Kidney (tissue), 14 donors: Measurements from ENCODE around the gene PRMT3. TPM values are rescaled to one million over a fixed set of nuclear protein-coding genes. Genes with fewer than 3 reads are reported as not detected.
"Not testable (repeated sequence)": the region's sequence is repeated elsewhere in the genome, so short reads cannot be mapped to it uniquely, and the experiment has no call there.

ENCODE experiments used
- DNase-seq, 5 donors: peaks; one replicate each; pipeline ENCODE4 v3.0.0-alpha.2; 2013 to 2020
- FAIRE-seq: peaks from 2 replicates; lab custom pipeline; 2012; peaks lifted over from hg19 to GRCh38; lab: Jason Lieb, UNC
- H3K27ac ChIP-seq, 2 donors: one replicate each; pipeline ENCODE4 v1.7.0; 2013; ENCODE audit warnings: low read depth in 2 of 2, low read length in 2 of 2, inconsistent platforms in 1 of 2
- H3K27me3 ChIP-seq: one replicate; pipeline ENCODE4 v1.7.1; 2013; ENCODE audit warnings: low read length, inconsistent platforms; ENCODE audit not compliant: control insufficient read depth, insufficient read depth
- H3K36me3 ChIP-seq, 3 donors: one replicate each; pipeline versions ENCODE4 v1.7.0 to v1.7.1; 2013; ENCODE audit warnings: low read length in 3 of 3, control low read depth in 1 of 3, inconsistent platforms in 1 of 3; ENCODE audit not compliant: insufficient read depth in 3 of 3, control insufficient read depth in 2 of 3
- H3K4me1 ChIP-seq, 3 donors: one replicate each; pipeline versions ENCODE4 v1.7.0 to v1.7.1; 2013; ENCODE audit warnings: low read length in 3 of 3, inconsistent platforms in 1 of 3, low read depth in 1 of 3; ENCODE audit not compliant: control insufficient read depth in 2 of 3, insufficient read depth in 2 of 3
- H3K4me3 ChIP-seq, 3 donors: one replicate each; pipeline versions ENCODE4 v1.7.0 to v1.8.1; 2013; ENCODE audit warnings: low read length in 3 of 3, control low read depth in 1 of 3, inconsistent platforms in 1 of 3
- H3K9ac ChIP-seq, 3 donors: one replicate each; pipeline versions ENCODE4 v1.7.0 to v1.7.1; 2013; ENCODE audit warnings: low read length in 3 of 3, control low read depth in 1 of 3, inconsistent platforms in 1 of 3
- H3K9me3 ChIP-seq, 3 donors: one replicate each; pipeline versions ENCODE4 v1.7.0 to v1.7.1; 2013; ENCODE audit warnings: low read length in 3 of 3, control low read depth in 1 of 3, inconsistent platforms in 1 of 3; ENCODE audit not compliant: control insufficient read depth in 2 of 3, insufficient read depth in 1 of 3
- intact Hi-C: fragments of 100-400 bp; cut with DNase I; formaldehyde crosslinking; loops from one replicate; pipeline ENCODE4 v1.11.1; 2022
- polyA plus RNA-seq: library from polyadenylated mRNA; stranded (reverse); fragments of 350-450 nt; fragmentation: Illumina TruSeq; extraction: RNeasy Lipid Tissue Mini Kit (QIAGEN cat#74804); gene quantifications from one replicate; pipeline ENCODE4 v1.2.3, GENCODE V29; 2014; ENCODE audit warnings: low read depth, low replicate concordance; ENCODE audit not compliant: insufficient read depth
- total RNA-seq: library from RNA; stranded (reverse); fragmentation: NEBNext Ultra II Directional; extraction: Animal tissue kit (Norgen Biotek cat#: 25700); gene quantifications from one replicate; pipeline ENCODE4 v1.2.1, GENCODE V29; 2021
- TF ChIP-seq, protein P1 (sequence below): IDR thresholded peaks from 3 replicates; pipeline ENCODE4 v1.5.1; 2012; ENCODE audit warnings: mild to moderate bottlenecking, moderate library complexity, borderline replicate concordance; ENCODE audit not compliant: insufficient read depth; ENCODE audit errors: extremely low read depth
- donor health status: control.
- donor health status: control.
- donor health status: control.
- donor health status: control.
- donor health status: control.
- donor health status: DM: yes; HTN: yes; CAD: no.
- donor health status: Normal renal cell carcinoma (clear cell type).

The PRMT3 gene
- total and polyA plus RNA-seq, 2 donors from 2014 or later, result 6.8 to 16.0 TPM

DNA sequence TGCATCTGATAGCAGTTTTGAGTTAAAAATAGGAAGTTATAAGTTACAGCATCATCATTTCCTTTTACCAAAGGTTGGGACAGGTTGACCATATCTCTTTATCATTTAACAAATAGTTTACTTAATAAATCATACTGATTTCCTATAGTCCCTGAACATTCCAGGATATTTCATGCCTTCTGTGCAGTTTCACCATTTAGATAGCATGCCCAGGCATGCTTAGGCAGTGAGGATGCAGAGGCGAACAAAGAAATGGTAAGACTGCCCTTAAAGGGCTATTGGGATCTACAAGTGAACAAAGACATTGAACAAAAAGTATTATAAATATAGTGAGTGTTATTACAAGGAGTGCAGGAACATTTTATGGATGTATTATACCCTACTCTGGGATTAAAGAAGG lies 96.4 kb downstream of the PRMT3 start:
- Histone ChIP-seq H3K9ac (no peak overlapping the region), H3K27me3 (no peaks in the 10 kb centered on the region), H3K9me3 (no peaks in the 10 kb centered on the region), H3K27ac (no peak overlapping the region), H3K4me1 (no peaks in the 10 kb centered on the region), H3K36me3 (no peaks in the 10 kb centered on the region), H3K4me3 (no peak overlapping the region)
- intact Hi-C loops, result no loop called here
- FAIRE-seq (no peak), DNase-seq (no peak)
- TF ChIP-seq, protein P1, sequence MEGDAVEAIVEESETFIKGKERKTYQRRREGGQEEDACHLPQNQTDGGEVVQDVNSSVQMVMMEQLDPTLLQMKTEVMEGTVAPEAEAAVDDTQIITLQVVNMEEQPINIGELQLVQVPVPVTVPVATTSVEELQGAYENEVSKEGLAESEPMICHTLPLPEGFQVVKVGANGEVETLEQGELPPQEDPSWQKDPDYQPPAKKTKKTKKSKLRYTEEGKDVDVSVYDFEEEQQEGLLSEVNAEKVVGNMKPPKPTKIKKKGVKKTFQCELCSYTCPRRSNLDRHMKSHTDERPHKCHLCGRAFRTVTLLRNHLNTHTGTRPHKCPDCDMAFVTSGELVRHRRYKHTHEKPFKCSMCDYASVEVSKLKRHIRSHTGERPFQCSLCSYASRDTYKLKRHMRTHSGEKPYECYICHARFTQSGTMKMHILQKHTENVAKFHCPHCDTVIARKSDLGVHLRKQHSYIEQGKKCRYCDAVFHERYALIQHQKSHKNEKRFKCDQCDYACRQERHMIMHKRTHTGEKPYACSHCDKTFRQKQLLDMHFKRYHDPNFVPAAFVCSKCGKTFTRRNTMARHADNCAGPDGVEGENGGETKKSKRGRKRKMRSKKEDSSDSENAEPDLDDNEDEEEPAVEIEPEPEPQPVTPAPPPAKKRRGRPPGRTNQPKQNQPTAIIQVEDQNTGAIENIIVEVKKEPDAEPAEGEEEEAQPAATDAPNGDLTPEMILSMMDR, result no peak

DNA sequence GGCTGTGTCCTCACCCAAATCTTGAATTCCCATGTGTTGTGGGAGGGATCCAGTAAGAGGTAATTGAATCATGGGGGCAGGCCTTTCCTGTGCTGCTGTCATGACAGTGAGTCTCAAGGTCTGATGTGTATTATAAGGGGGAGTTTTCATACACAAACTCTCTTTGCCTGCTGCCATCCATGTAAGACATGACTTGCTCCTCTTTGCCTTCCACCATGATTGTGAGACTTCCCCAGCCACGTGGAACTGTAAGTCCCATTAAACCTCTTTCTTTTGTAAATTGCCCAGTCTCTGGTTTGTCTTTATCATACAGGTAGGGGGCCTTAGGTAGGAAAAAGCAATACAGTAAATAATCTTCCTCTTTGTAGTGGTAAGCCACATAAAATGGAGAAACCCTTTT lies 96.9 kb downstream of the PRMT3 start:
- H3K27me3 ChIP-seq, H3K4me3 ChIP-seq, FAIRE-seq, DNase-seq, H3K36me3 ChIP-seq, intact Hi-C loops, H3K9ac ChIP-seq, H3K4me1 ChIP-seq, H3K9me3 ChIP-seq, H3K27ac ChIP-seq: not testable (repeated sequence)

DNA sequence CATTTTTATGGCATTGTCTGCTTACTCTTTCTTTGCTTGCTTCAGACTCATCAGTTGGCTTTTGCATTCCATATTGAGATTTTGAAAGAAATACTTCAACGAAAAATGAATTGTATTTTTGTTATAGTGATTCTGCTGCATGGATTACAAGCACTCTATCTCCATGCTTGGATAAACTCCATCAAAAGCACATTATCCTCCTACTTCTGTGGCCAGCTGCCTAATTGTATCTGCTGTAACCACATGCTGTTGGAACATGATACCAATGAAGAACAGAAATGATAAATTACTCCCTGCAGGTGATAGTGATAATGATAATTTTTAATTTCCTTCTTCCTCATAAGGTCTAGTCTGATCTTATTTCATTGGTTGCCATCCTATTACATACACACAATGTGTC lies 100.8 kb downstream of the PRMT3 start:
- Histone ChIP-seq H3K36me3 (no peaks in the 10 kb centered on the region), H3K9ac (no peak overlapping the region), H3K4me1 (no peaks in the 10 kb centered on the region), H3K27me3 (no peaks in the 10 kb centered on the region), H3K27ac (no peak overlapping the region), H3K9me3 (no peaks in the 10 kb centered on the region), H3K4me3 (no peak overlapping the region)
- TF ChIP-seq, protein P1, result no peak
- intact Hi-C loops, result no loop called here
- no peak for FAIRE-seq
- DNase-seq, result peak in 2 of 5 donors; percentile 27 to 32

DNA sequence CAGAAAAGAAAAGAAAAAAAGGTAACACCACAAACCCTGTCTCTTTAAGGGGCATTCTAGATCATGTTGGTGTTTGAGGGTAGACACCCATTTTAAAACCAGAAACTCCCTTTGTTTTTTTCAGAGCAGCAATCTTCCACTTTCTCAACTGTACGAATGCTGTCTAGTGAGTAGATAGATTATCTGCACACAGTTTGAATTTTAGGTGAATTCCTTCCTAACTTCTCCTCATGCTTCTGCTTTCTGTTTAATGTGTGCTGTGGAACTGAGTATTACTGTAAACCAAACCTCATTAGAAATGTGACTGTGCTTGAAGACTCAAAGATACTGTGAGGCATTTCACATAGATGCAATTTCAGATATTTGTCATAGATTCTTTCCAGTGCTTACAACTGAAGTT lies 102.4 kb downstream of the PRMT3 start:
- intact Hi-C loops, result no loop called here
- no peaks in the 10 kb centered on the region for H3K4me1 ChIP-seq
- no peak overlapping the region for H3K9ac ChIP-seq
- no peak overlapping the region for H3K27ac ChIP-seq
- DNase-seq, result no peak
- no peak for FAIRE-seq
- no peaks in the 10 kb centered on the region for H3K9me3 ChIP-seq
- no peaks in the 10 kb centered on the region for H3K27me3 ChIP-seq
- TF ChIP-seq, protein P1, result no peak
- H3K4me3 ChIP-seq, result no peak overlapping the region
- no peaks in the 10 kb centered on the region for H3K36me3 ChIP-seq
